Adipocyte (in vitro differentiated cells): ENCODE data around the gene UNC119.

Experiments used
- DNase-seq: peaks from one replicate; pipeline ENCODE4 v3.0.0-alpha.2; 2015; ENCODE audit warnings: low read depth
- H3K27me3 ChIP-seq: replicated peaks from 2 replicates; pipeline ENCODE4 v1.7.0; 2013; ENCODE audit warnings: mild to moderate bottlenecking, low read length, moderate library complexity; ENCODE audit not compliant: control insufficient read depth, insufficient read depth
- H3K36me3 ChIP-seq: 2 replicates; pipeline ENCODE4 v1.7.0; 2013; ENCODE audit warnings: low read length, mild to moderate bottlenecking, moderate library complexity; ENCODE audit not compliant: control insufficient read depth, insufficient read depth, severe bottlenecking
- H3K4me1 ChIP-seq: 2 replicates; pipeline ENCODE4 v1.7.0; 2013; ENCODE audit warnings: mild to moderate bottlenecking, low read length, moderate library complexity; ENCODE audit not compliant: control insufficient read depth, insufficient read depth
- H3K4me3 ChIP-seq: 2 replicates; pipeline ENCODE4 v1.7.0; 2013; ENCODE audit warnings: mild to moderate bottlenecking, low read length, moderate library complexity
- H3K9ac ChIP-seq: 2 replicates; pipeline ENCODE4 v1.7.0; 2013; ENCODE audit warnings: mild to moderate bottlenecking, low read length, moderate library complexity
- H3K9me3 ChIP-seq: 2 replicates; pipeline ENCODE4 v1.7.0; 2013; ENCODE audit warnings: mild to moderate bottlenecking, low read length, moderate library complexity; ENCODE audit not compliant: control insufficient read depth

UNC119 gene

GRCh38 chr17:28550858-28551257, 1.6 kb downstream of the UNC119 start:
- no peak overlapping the region for H3K9ac ChIP-seq
- no peaks in the 10 kb centered on the region for H3K27me3 ChIP-seq
- no peak overlapping the region for H3K4me3 ChIP-seq
- peaks cover 11% of the 10 kb centered on the region for H3K4me1 ChIP-seq
- DNase-seq: no peak
- H3K9me3 ChIP-seq: no peaks in the 10 kb centered on the region
- peaks cover 30% of the 10 kb centered on the region for H3K36me3 ChIP-seq

DNA sequence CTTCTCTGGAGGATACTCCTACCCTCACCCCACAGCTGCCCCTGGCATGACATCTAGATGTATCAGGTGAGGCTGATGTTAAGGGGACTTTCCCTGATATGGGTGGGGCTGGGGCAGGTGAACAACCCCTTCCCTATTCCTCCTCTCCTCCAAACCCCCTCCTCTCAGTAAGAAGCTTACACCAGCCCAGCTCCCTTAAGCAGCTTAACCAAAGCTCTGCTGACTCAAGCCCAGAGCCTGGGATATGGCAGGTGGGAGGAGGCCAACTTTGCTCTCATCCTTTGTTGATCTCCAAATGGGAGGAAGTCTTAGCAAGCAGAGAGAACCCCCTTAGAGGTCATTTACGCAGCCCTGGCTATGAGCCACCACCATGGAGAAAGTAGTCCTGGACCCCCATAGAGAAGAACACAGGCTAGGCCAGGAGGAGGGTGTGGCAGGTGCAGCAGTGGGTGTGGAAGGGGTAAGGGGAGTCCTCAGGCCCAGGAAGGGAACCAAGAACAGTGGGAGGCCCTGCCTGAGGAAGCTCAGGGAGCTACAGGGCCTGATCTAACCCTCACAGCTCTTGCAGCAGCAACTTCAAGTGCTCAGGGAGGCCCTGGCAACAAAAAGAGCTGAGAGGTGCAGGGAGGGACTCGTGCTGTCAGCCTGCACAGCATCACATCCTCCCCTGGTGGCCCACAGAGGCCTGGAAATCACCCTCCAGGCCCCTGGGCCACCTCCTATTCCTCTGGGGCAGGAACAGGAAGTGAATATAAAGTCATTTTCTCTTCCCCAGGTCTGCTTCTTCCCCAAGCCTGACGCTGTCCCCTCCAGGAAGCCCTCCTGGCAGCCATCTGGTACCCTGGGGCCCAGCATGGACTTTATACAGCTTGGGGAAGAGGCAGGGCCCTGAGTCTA, 2.9 kb downstream of the UNC119 start:
- DNase-seq: no peak
- Histone ChIP-seq H3K4me3 (no peak overlapping the region), H3K4me1 (peaks cover 11% of the 10 kb centered on the region)

GRCh38 chr17:28548417-28549130, 3.9 kb downstream of the UNC119 start:
- no peak for DNase-seq
- H3K9ac ChIP-seq: no peak overlapping the region
- H3K9me3 ChIP-seq: no peaks in the 10 kb centered on the region
- peaks cover 9% of the 10 kb centered on the region for H3K36me3 ChIP-seq
- H3K27me3 ChIP-seq: no peaks in the 10 kb centered on the region
- H3K4me3 ChIP-seq: no peak overlapping the region
- peaks cover 11% of the 10 kb centered on the region for H3K4me1 ChIP-seq

More for the DNA sequence above, 2.9 kb downstream of the UNC119 start:
- Histone ChIP-seq H3K9me3 (no peaks in the 10 kb centered on the region), H3K27me3 (no peaks in the 10 kb centered on the region), H3K36me3 (peaks cover 18% of the 10 kb centered on the region), H3K9ac (no peak overlapping the region)

- DNase-seq: peak; percentile 78
- no peaks in the 10 kb centered on the region for H3K9me3 ChIP-seq
- H3K4me3 ChIP-seq: no peak overlapping the region
- H3K4me1 ChIP-seq: peaks cover 10% of the 10 kb centered on the region
- peaks cover 3% of the 10 kb centered on the region for H3K36me3 ChIP-seq
- H3K9ac ChIP-seq: no peak overlapping the region
- H3K27me3 ChIP-seq: no peaks in the 10 kb centered on the region
Observed at GRCh38 chr17:28547623-28548416, 4.6 kb downstream of the UNC119 start.

DNA sequence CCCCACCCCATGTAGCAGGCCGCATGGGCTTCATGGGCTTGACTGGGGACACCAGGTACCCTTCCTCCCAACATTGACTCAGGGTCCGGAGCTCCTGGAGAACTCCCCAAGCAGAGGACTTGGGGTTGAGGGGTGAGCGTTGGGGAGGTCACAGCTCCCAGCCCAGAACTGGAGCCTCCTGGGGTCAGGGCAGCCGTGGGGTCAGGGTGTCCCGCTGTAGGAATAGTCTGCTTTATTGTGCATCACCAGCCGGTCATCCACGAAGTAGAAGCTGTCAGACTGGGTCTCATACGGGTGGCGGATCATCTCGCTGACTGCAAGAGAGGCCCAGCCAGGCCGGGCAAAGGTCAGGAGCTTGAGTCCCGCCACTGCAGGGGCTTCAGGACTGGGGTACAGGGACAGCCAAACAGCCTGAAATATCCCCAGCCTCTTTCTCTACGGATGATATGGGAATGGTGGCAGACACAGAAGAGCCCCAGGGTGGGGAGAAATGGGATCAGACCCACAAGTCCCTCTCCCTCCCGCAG, 5.3 kb downstream of the UNC119 start:
- Histone ChIP-seq H3K36me3 (peaks cover 3% of the 10 kb centered on the region), H3K9me3 (no peaks in the 10 kb centered on the region), H3K27me3 (no peaks in the 10 kb centered on the region), H3K9ac (no peak overlapping the region), H3K4me1 (peaks cover 8% of the 10 kb centered on the region), H3K4me3 (no peak overlapping the region)
- no peak for DNase-seq

- no peak for DNase-seq
- Histone ChIP-seq H3K4me3 (no peak overlapping the region), H3K9ac (no peak overlapping the region), H3K27me3 (no peaks in the 10 kb centered on the region), H3K9me3 (no peaks in the 10 kb centered on the region), H3K36me3 (peaks cover 3% of the 10 kb centered on the region), H3K4me1 (no peaks in the 10 kb centered on the region)
Observed at GRCh38 chr17:28545787-28546415, 6.5 kb downstream of the UNC119 start.

DNA sequence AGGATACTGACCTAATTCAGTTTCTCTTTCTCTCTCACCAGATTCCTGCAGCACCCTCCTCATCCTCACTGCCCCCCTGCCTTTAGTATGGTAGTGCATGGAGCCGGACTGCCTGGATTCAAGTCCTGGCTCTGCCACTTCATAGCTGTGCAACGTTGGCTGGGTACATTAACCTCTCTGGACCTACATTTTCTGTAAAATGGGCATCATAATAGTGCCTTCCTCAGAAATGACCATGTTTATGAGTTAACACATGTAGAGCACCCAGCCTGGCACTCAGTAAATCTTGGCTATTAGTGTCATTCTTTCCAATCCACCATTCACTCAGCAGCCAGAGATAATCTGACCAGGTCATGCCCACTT, 7.3 kb downstream of the UNC119 start:
- DNase-seq: no peak
- peaks cover 3% of the 10 kb centered on the region for H3K36me3 ChIP-seq

DNA sequence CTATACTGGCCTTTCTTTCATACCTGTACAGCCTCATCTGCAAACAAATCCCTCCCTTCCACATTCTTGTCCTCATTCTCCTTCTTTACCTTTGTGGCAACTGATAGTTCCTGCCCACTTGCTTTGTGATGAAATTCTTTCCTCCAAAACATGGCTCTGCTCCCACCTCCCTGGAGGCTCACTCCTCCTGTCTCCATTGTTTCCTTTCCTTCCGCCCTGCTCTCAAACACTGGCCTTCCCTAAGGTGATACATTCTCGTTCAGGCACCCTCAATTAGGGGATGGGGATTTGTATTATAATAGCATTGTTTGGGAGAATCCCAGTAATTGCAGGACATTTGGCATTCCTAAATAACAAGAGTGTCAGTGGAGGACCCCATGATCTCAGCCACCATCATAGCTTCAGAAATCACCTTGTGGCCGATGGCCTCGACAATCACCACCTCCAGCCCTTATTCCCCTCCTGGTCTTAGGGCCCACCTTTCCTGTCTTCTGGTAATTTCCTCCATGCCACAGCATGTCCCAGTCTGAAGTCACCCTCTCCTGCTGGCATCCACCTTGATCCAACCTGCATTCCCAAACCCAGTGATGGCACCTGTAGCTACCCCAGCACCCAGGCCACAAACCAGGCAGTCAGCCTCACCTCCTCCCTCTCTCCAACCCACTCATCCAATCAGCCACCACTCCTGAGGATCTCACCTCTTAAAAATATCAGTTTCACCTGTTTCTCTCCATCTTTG, 7.9 kb downstream of the UNC119 start:
- no peak overlapping the region for H3K9ac ChIP-seq
- no peak for DNase-seq
- no peak overlapping the region for H3K4me3 ChIP-seq
- peaks cover 3% of the 10 kb centered on the region for H3K36me3 ChIP-seq
- H3K9me3 ChIP-seq: no peaks in the 10 kb centered on the region
- H3K4me1 ChIP-seq: no peaks in the 10 kb centered on the region
- no peaks in the 10 kb centered on the region for H3K27me3 ChIP-seq

More for the DNA sequence above, 7.3 kb downstream of the UNC119 start:
- Histone ChIP-seq H3K27me3 (no peaks in the 10 kb centered on the region), H3K9ac (no peak overlapping the region), H3K9me3 (no peaks in the 10 kb centered on the region), H3K4me1 (no peaks in the 10 kb centered on the region), H3K4me3 (no peak overlapping the region)

- H3K9me3 ChIP-seq: no peaks in the 10 kb centered on the region
- no peaks in the 10 kb centered on the region for H3K4me1 ChIP-seq
- no peak overlapping the region for H3K4me3 ChIP-seq
- DNase-seq: no peak
- H3K9ac ChIP-seq: no peak overlapping the region
- no peaks in the 10 kb centered on the region for H3K36me3 ChIP-seq
- peaks cover 17% of the 10 kb centered on the region for H3K27me3 ChIP-seq
Observed at GRCh38 chr17:28541439-28541838, 11.0 kb downstream of the UNC119 start.

DNA sequence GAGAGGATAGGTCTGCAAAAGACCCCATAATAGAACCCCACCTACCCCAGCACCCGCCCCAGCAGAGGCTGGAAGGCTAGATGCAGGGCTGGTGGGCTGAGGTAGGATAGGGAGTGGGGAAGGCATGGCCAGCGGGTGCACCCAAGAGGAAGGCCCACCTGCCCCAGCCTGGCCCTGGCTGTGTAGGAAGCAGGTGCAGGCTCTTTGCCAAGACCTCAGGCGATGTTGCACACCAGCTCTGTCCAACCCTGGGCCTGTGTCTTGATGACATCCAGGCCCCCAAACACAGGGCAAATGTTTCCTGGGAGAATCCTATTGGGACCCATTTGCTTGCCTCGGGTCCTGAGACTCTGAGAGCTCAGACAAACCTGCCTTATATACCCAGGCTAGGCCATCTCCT, 12.2 kb downstream of the UNC119 start:
- DNase-seq: no peak
- H3K4me1 ChIP-seq: no peaks in the 10 kb centered on the region
- H3K27me3 ChIP-seq: peaks cover 17% of the 10 kb centered on the region
- no peak overlapping the region for H3K4me3 ChIP-seq
- H3K36me3 ChIP-seq: no peaks in the 10 kb centered on the region
- no peaks in the 10 kb centered on the region for H3K9me3 ChIP-seq
- H3K9ac ChIP-seq: no peak overlapping the region
